B cell (primary cell): ENCODE data around the gene CNPPD1. TPM values are rescaled to one million over a fixed set of nuclear protein-coding genes. Genes with fewer than 3 reads are reported as not detected.

Source experiments
- ATAC-seq: fragments of 200-7000 bp; cut with Tn5 transposase; one replicate; pipeline ENCODE4 v1.10.0; 2021; ENCODE audit warnings: low read depth, mild to moderate bottlenecking, moderate number of reproducible peaks, moderate library complexity
- CTCF ChIA-PET: fragments of 350-600 bp; sonication (Branson Sonifier 250); formaldehyde crosslinking; loops from one replicate; lab custom pipeline; 2021; ENCODE audit warnings: antibody characterized with exemption, inconsistent platforms; lab: Charles Lee
- POLR2A ChIA-PET: fragments of 350-600 bp; sonication (Branson Sonifier 250); formaldehyde crosslinking; loops from one replicate; lab custom pipeline; 2021; ENCODE audit warnings: antibody characterized with exemption; lab: Charles Lee
- DNase-seq: peaks from one replicate; pipeline ENCODE4 v3.0.0; 2013
- H2AFZ ChIP-seq: 2 replicates; pipeline ENCODE4 v1.6.1; 2012; ENCODE audit warnings: mild to moderate bottlenecking, low read depth, low read length; ENCODE audit not compliant: insufficient read depth, poor library complexity, severe bottlenecking
- H3K27ac ChIP-seq, 2 donors: 1 replicate in 1 of 2; 2 replicates in 1 of 2; pipeline ENCODE4 v1.5.1; 2012 to 2013; ENCODE audit warnings: low read length in 2 of 2, mild to moderate bottlenecking in 2 of 2, moderate library complexity in 1 of 2
- H3K27me3 ChIP-seq, 4 experiments: fragments of 200-600 bp in 1 of 4; sonication (generic) in 1 of 4; replicated peaks in 1 of 4; 1 replicate in 2 of 4; 2 replicates in 2 of 4; pipeline versions ENCODE4 v1.6.1 to v1.7.0; 2013 to 2016; ENCODE audit warnings: low read length in 3 of 4, mild to moderate bottlenecking in 2 of 4, mixed read lengths in 1 of 4, moderate library complexity in 1 of 4; ENCODE audit not compliant: insufficient read depth in 4 of 4, control insufficient read depth in 3 of 4; ENCODE audit errors: control extremely low read depth in 1 of 4
- H3K36me3 ChIP-seq, 2 experiments: replicated peaks in 1 of 2; 1 replicate in 1 of 2; 2 replicates in 1 of 2; pipeline versions ENCODE4 v1.6.1 to v1.7.1; 2013; ENCODE audit warnings: low read length in 1 of 2; ENCODE audit not compliant: insufficient read depth in 2 of 2, control insufficient read depth in 1 of 2; ENCODE audit errors: control extremely low read depth in 1 of 2, extremely low read depth in 1 of 2
- H3K4me1 ChIP-seq, 2 donors: fragments of 200-600 bp in 1 of 2; sonication (generic) in 1 of 2; 1 replicate in 1 of 2; 2 replicates in 1 of 2; pipeline versions ENCODE4 v1.5.1 to v1.6.1; 2013 to 2017; ENCODE audit warnings: low read length in 2 of 2; ENCODE audit not compliant: control insufficient read depth in 2 of 2, insufficient read depth in 2 of 2
- H3K4me2 ChIP-seq: replicated peaks from 2 replicates; pipeline ENCODE3; 2012; ENCODE audit warnings: mild to moderate bottlenecking, low read depth, low read length; ENCODE audit not compliant: poor library complexity, severe bottlenecking
- H3K4me3 ChIP-seq, 5 experiments: fragments of 200-600 bp in 1 of 5; sonication (generic) in 1 of 5; 1 replicate in 3 of 5; 2 replicates in 2 of 5; pipeline versions ENCODE4 v1.5.1 to v1.7.0; 2011 to 2016; ENCODE audit warnings: low read length in 4 of 5, mild to moderate bottlenecking in 4 of 5, low read depth in 2 of 5, control low read depth in 1 of 5, moderate library complexity in 1 of 5; ENCODE audit not compliant: insufficient read depth in 1 of 5; ENCODE audit errors: control extremely low read depth in 1 of 5, extremely low read depth in 1 of 5
- H3K79me2 ChIP-seq: fragments of 200-600 bp; sonication (generic); one replicate; pipeline ENCODE4 v1.6.0; 2016; ENCODE audit warnings: low read length; ENCODE audit not compliant: control insufficient read depth, insufficient read depth
- H3K9ac ChIP-seq: fragments of 200-600 bp; sonication (generic); 2 replicates; pipeline ENCODE4 v1.6.1; 2017; ENCODE audit warnings: mild to moderate bottlenecking, low read length, moderate library complexity
- H3K9me3 ChIP-seq, 3 donors: one replicate each; pipeline versions ENCODE4 v1.6.1 to v1.7.1; 2013; ENCODE audit warnings: low read length in 2 of 3; ENCODE audit not compliant: control insufficient read depth in 2 of 3, insufficient read depth in 1 of 3; ENCODE audit errors: control extremely low read depth in 1 of 3
- H4K20me1 ChIP-seq: 2 replicates; pipeline ENCODE4 v1.6.0; 2012; ENCODE audit warnings: mild to moderate bottlenecking, low read length; ENCODE audit not compliant: insufficient read depth, control insufficient read depth, poor library complexity, severe bottlenecking
- H3K27ac Mint-ChIP-seq: one replicate; pipeline ENCODE4 v1.8.0; 2021; ENCODE audit warnings: mixed read lengths
- H3K27me3 Mint-ChIP-seq: one replicate; pipeline ENCODE4 v1.8.0; 2021; ENCODE audit warnings: mixed read lengths
- H3K4me1 Mint-ChIP-seq: one replicate; pipeline ENCODE4 v1.8.0; 2021; ENCODE audit warnings: mixed read lengths
- H3K4me3 Mint-ChIP-seq: one replicate; pipeline ENCODE4 v1.8.0; 2021; ENCODE audit warnings: mixed read lengths
- H3K9me3 Mint-ChIP-seq: one replicate; pipeline ENCODE4 v1.8.0; 2022; ENCODE audit warnings: mixed read lengths; ENCODE audit not compliant: insufficient read depth
- EZH2 ChIP-seq: IDR thresholded peaks from 2 replicates; pipeline ENCODE4 v1.6.1; 2012; ENCODE audit warnings: borderline replicate concordance, low read depth, mild to moderate bottlenecking, moderate library complexity, low read length; ENCODE audit not compliant: insufficient read depth, poor library complexity, severe bottlenecking
- WGBS: methylation state at CpG from one replicate; pipeline ENCODE4 v1.1.5; 2013; ENCODE audit warnings: missing lambda C conversion rate; ENCODE audit not compliant: insufficient coverage; 5-methylcytosine and 5-hydroxymethylcytosine counted together
- intact Hi-C: fragments of 100-400 bp; cut with micrococcal nuclease; formaldehyde crosslinking; loops from one replicate; pipeline ENCODE4 v1.10.0; 2022
- polyA plus RNA-seq: library from polyadenylated mRNA; depleted of rRNA; stranded (reverse); fragments of >200 nt; gene quantifications from 2 replicates; pipeline ENCODE4 v1.2.3, GENCODE V29; 2012
- total RNA-seq, 2 donors: library from RNA; stranded (reverse); fragments of 120-200 nt in 1 of 2; gene quantifications; 1 replicate in 1 of 2; 2 replicates in 1 of 2; pipeline versions ENCODE4 v1.2.3 to v1.2.4, GENCODE V29; 2013 to 2022
- TF ChIP-seq, protein P1 (sequence below): fragments of 200-600 bp; IDR thresholded peaks from one replicate; pipeline ENCODE4 v1.8.0; 2022; ENCODE audit warnings: antibody characterized with exemption, mild to moderate bottlenecking

CNPPD1 gene
- total and polyA plus RNA-seq, 2 donors (not counting 1 experiment from before 2014, with no cell fraction given): 150 to 159 TPM

DNA sequence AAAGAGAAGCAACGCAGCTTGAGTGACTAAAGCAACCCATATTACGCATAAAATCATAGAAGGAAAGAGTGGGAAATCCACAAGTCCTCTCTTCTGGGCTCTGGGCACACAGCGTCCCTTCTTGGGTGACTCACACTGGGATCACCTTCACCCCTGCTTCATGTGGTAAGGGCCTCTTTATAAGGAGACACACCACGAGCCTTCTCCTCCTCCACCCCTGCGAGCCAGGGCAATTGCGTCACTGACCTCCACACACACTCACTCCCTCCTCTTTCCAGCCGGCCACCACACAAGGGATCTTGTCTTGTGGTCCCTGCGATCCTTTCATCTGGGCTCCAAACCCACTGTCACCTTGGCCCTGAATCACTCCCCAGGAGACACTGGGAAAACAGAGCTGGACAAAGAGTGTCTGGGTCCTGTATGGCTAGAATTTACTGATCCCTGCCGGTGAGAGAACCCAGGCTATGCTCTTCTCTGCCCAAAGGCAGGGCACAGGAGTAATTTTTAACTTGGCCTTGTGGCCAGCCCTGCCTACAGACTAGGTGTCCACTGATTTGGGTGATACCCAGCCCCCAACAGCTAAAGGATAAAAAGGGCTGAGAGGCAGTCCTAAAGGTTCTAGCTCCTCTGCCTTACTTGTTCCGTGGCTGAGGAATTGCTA lies 51.4 kb downstream of the CNPPD1 start:
- 97% methylated on average over 9 of the region's 10 CpGs for WGBS
- H3K9me3 ChIP-seq: no peaks in the 10 kb centered on the region
- Mint-ChIP-seq H3K27me3 (no peaks in the 10 kb centered on the region), H3K4me1 (peaks cover 2% of the 10 kb centered on the region), H3K9me3 (no peaks in the 10 kb centered on the region), H3K4me3 (no peak overlapping the region), H3K27ac (no peak overlapping the region)
- no peak overlapping the region for H2AFZ ChIP-seq
- no peak overlapping the region for H3K4me3 ChIP-seq
- no peak for DNase-seq
- peaks cover 0 to 15% of the 10 kb centered on the region in 2 experiments for H3K36me3 ChIP-seq
- peaks cover 44% of the 10 kb centered on the region for H4K20me1 ChIP-seq
- no peak overlapping the region for H3K4me2 ChIP-seq
- no peak overlapping the region for H3K27ac ChIP-seq
- peaks cover 12% of the 10 kb centered on the region for H3K79me2 ChIP-seq
- CTCF ChIA-PET: interaction anchor here (0.8 to 1.6 kb wide), 2 partner anchors 67 to 68 kb away, joined by 3 to 5 read pairs; no protein-coding TSS in a partner anchor
- ATAC-seq: no peak
- TF ChIP-seq EZH2: no peak
- TF ChIP-seq, protein P1, sequence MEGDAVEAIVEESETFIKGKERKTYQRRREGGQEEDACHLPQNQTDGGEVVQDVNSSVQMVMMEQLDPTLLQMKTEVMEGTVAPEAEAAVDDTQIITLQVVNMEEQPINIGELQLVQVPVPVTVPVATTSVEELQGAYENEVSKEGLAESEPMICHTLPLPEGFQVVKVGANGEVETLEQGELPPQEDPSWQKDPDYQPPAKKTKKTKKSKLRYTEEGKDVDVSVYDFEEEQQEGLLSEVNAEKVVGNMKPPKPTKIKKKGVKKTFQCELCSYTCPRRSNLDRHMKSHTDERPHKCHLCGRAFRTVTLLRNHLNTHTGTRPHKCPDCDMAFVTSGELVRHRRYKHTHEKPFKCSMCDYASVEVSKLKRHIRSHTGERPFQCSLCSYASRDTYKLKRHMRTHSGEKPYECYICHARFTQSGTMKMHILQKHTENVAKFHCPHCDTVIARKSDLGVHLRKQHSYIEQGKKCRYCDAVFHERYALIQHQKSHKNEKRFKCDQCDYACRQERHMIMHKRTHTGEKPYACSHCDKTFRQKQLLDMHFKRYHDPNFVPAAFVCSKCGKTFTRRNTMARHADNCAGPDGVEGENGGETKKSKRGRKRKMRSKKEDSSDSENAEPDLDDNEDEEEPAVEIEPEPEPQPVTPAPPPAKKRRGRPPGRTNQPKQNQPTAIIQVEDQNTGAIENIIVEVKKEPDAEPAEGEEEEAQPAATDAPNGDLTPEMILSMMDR: no peak
- intact Hi-C loops: no loop called here
- H3K9ac ChIP-seq: no peak overlapping the region
- POLR2A ChIA-PET: no interaction called here
- no peaks in the 10 kb centered on the region for H3K27me3 ChIP-seq
- H3K4me1 ChIP-seq: no peaks in the 10 kb centered on the region

DNA sequence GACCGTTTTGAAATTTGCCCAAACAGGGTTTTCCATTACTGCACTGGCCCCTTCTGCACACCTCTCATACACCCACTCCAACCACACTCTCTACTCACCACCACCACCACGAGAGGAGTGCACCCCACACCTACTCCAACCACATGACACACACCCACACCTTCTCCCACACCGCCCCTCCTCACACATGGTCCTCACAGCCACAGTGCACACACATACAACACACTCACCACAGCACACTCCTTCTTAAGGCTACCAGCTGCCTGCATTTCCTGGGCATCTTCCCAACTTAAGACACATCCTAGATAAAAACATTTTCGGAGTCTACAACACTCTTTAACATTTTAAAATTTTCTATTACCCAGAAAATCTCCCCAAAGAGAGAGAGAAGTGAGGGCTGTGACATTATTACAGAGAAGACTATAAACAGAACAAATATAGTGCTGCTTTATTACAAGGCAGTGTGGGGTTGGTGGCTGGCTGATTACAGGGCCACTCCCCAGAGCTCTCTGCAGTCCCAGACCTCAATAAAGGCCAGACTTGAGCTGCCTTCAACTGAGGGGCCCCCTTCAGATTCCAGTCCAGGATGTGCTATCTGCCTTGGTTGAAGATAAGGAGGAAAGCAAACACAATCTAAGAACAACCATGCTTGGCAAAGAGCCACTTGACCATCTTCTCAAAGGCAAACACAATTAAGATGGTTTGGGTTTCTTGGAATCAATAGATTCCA lies 52.2 kb downstream of the CNPPD1 start:
- Mint-ChIP-seq H3K4me3 (no peak overlapping the region), H3K27ac (no peak overlapping the region), H3K4me1 (peaks cover 2% of the 10 kb centered on the region), H3K27me3 (no peaks in the 10 kb centered on the region), H3K9me3 (no peaks in the 10 kb centered on the region)
- Histone ChIP-seq H3K4me1 (no peaks in the 10 kb centered on the region), H3K4me2 (no peak overlapping the region), H3K9ac (no peak overlapping the region), H4K20me1 (peaks cover 51% of the 10 kb centered on the region), H3K27me3 (no peaks in the 10 kb centered on the region), H3K79me2 (peaks cover 12% of the 10 kb centered on the region), H3K36me3 (peaks cover 0 to 13% of the 10 kb centered on the region in 2 experiments), H3K27ac (no peak overlapping the region), H2AFZ (no peak overlapping the region), H3K4me3 (no peak overlapping the region), H3K9me3 (no peaks in the 10 kb centered on the region)
- WGBS: 56% methylated on average over 3 of the region's 4 CpGs
- intact Hi-C loops: no loop called here
- no peak for TF ChIP-seq EZH2
- TF ChIP-seq, protein P1: no peak
- DNase-seq: no peak
- no peak for ATAC-seq
- ChIA-PET CTCF (interaction anchor here (1.6 kb wide), 2 partner anchors 67 to 144 kb away, joined by 3 to 5 read pairs; no protein-coding TSS in a partner anchor), POLR2A (no interaction called here)
